KG1 (cell line): ENCODE measurements around the gene EDN2.

Source experiments
- DNase-seq: peaks from one replicate; lab custom pipeline; 2025; lab: John Stamatoyannopoulos, UW

EDN2 gene

DNA sequence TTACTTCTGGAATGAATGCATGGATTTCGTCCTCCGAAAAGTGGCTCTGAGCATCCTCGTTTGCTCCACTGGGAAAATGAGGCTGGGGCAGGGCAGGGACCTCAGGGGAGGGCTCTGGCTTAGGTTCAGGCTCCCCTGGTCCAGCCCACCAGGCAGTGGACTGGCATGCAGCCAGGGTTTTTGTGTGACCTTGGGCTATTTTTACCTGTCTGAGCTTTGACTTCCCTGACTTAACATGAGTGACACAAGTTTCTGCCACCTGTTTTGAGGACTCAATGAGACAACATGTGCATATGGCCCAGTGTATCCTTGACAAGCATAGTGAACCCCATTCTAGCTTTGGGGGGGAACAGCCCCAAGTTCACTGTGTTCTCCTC is 32.6 kb upstream of the EDN2 start:
- DNase-seq = no peak

GRCh38 chr1:41516168-41517061 is 31.9 kb upstream of the EDN2 start:
- DNase-seq = peak; percentile 49

GRCh38 chr1:41515778-41516167 is 31.3 kb upstream of the EDN2 start:
- DNase-seq = no peak

- DNase-seq = no peak
These were observed 30.7 kb upstream of the EDN2 start for GRCh38 chr1:41515131-41515678.

DNA sequence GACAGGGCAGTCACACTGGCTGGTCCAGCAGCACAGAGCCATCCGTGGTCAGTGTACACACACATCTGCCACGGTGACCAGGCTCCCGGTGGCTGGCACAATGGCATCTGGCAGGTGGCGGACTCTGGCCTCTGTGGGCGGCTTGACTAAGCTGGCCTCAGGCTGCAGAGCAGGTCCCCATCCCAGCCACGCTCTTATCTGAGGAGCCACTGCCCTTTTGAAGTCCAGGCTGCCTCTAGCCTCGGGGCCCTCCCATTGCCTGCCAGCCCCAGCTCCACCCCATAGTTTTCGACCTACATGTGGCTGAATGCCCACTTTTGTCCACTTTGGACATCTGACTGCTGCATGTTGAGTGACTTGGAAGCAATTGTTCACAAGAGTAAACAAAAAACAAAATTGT is 29.9 kb upstream of the EDN2 start:
- no peak for DNase-seq

- DNase-seq = no peak
These were observed 28.9 kb upstream of the EDN2 start for GRCh38 chr1:41513383-41513735.

DNA sequence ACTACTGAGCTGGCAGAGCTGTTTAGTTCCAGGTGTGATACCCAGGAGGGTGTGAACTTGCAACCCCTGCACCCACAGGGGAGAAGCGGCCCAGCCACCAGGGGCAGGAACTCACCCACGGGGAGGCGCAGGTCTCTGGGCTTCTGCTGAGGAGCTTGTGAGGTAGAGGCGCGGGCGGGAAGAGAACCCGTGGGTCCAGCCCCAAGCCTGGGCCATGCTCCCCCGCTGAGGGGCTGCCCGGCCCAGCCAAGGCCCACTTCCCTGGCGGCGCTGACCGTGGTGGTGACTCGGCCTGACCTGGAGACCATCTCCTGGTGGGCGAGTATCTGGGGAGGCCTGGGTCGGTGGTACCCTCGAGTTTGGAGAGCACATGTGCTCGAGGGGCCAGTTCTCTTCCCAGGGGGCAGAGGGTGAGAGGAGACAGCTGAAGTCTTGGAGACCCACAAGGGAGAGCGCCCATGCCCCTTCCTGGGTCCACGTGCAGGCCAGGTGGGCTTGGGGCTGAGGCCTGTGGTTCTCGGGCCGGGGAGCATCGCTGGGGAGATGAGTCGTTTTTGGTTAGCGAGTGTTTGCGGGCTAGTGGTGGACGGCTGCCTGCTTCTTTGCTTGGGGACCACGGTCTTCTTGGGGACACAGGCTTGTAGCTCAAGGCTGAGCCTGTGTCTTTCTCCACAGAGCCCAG is 28.4 kb upstream of the EDN2 start:
- no peak for DNase-seq

DNA sequence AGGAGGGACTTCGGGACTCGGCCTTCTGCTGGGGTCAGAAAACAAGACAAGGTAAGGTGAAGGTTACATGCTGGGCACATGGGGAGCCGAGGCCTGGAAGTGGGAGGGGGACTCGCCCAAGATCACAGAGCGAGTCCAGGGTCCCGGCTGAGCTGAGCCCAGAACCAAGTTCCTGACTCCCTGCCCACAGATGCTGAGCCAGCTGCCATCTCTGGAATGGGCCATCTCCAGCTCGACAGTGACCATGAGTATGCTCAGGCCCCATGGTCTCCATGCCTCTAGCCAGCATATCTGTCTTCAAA is 26.7 kb upstream of the EDN2 start:
- no peak for DNase-seq

DNA sequence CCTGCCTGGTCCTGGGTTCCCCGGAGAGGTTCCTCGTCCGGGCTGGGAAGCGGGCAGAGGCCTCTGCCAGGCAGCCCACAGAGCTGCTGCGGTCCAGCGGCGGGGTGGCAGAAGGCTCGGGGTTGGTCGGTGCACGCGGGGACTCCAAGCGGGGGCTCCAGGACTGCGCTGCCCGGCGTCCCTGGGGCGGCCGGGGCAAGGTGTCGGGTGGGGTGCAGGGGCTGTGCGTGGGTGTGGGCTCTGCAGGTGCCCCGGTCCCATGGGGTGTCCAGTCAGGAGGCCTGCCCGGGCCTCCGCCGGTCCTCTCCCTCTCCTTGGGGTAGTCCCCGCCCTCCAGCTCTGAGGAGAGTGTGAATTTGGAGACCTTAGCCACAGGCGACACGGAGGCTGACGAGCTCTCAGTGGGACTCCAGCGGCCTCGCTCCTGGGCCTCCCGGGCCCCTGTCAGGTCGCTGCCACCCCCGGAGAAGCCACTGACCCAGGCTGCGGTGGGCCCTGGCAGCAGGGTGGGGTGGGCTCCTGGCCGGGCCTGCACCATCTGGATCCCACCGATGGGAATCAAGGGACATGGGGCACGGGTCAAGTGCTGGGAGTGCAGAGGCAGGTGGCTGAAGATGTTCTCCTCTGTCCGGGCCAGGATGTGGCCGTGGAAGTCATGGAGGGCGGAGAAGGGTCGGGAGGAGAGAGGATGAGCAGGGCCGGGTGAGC is 26.2 kb upstream of the EDN2 start:
- no peak for DNase-seq

DNA sequence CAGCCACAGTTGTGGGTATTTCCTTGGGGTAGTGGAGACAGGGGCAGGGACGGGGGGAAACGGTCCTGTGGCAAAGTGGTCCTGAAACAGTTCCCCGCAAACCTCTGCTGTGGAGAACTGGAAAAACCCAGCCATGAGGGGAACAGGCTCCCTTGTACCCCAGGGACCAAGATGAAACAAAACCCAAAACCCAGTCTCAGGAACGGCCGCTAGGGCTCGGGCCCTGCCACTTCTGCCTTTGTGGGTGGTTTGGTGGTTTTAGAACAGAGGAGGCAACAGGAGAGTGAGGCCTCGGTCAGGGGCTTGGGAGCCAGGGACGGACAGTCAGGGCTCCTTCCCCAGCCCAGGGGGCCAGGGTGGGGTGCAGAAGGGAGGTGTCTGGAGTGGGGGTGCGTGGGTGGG is 24.8 kb upstream of the EDN2 start:
- no peak for DNase-seq

- no peak for DNase-seq
These were observed 23.8 kb upstream of the EDN2 start for GRCh38 chr1:41508290-41508689.

GRCh38 chr1:41507836-41508235 is 23.4 kb upstream of the EDN2 start:
- no peak for DNase-seq

DNA sequence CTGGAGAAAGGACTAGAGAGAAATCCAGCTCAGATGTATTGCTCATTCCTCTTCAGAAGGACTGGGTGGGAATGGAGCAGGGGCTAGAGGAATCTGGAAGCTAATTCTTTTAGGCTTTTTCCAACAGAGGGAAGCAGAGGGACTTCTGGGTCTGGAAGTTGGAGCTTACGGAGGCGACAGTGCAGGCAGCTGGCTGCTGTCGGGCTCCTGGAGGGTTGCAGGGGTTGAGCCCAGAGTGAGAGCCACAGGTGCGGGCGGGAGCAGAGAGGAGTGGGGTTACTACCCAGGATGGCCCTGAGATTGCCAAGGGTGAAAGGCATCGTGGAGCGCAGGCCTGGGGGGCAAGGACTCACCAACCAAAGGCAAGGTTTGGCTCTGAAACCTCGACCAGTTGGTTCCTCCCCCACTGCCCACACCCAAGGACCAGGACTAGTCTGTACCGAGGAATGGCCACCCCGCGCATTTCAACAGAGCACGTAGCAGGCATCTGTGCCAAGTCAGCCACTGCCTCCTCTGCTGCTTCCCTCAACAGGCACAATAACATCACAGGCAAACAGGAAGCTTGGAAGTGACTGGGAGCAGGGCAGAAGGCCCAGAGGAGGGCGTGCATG is 22.7 kb upstream of the EDN2 start:
- DNase-seq = no peak

DNA sequence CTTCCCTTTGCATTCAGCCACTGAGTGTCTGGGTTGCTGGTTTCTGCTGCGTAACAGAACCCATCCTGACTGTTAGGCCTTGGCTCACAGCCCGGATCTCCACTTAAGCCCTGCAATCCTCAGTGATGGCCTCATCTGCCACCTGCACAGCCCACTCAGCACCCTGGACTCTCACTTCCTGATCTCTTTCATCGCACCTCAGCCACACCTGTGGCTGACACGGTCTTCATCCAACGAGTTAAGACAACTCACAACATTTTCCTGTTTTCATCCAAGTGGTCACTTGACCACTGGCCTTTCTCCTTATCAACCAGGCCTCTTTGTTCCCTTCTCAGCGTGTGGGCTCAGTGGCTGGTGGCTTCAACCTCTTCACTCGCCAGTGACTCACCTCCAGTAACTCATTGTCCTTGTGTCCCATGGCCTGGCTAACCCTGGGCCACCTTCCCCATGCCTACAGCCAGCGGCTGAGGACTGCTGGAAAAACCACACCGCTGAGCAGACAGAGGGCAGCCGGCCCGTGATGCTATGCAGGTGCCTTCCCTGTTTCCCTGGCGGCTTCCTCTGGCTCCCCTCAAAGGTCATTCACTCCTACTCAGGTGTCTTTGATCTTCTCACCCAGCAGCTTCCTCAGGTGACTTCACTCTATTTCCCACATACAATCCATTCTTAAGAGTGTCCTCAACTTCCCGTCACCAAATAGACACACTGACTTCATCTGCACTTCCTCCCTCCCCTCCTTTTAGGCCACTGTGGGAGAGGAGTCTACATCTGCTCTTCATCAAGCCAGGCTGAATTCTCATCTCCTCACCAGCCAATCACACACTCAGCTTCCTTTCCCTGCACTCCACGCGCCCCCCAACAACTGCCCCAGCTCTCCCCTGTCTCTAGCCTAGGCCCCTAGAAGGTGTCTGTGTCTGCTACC is 19.9 kb upstream of the EDN2 start:
- DNase-seq = no peak

- no peak for DNase-seq
These were observed 19.1 kb upstream of the EDN2 start for GRCh38 chr1:41503538-41504113.

GRCh38 chr1:41502912-41503311 is 18.4 kb upstream of the EDN2 start:
- DNase-seq = no peak

DNA sequence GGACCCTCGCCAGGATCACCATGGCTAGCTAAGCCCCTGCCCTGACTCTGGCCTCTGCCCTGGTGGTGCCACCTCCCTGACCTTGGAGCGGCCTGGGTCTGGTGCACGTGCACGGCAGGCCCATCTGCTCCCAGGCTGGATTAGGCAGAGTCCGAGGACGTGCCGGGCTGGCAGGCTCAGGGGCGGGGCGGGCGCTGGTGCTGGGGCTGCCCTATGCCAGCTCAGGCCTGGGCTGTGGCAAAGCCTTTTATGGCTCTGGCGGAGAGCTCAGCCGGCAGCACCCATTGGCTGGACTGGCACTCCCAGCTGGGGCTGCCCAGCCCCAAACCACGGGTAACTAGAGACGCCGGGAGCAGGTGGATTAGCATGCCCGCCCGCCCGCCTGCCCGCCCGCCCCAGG is 17.1 kb upstream of the EDN2 start:
- DNase-seq = no peak

DNA sequence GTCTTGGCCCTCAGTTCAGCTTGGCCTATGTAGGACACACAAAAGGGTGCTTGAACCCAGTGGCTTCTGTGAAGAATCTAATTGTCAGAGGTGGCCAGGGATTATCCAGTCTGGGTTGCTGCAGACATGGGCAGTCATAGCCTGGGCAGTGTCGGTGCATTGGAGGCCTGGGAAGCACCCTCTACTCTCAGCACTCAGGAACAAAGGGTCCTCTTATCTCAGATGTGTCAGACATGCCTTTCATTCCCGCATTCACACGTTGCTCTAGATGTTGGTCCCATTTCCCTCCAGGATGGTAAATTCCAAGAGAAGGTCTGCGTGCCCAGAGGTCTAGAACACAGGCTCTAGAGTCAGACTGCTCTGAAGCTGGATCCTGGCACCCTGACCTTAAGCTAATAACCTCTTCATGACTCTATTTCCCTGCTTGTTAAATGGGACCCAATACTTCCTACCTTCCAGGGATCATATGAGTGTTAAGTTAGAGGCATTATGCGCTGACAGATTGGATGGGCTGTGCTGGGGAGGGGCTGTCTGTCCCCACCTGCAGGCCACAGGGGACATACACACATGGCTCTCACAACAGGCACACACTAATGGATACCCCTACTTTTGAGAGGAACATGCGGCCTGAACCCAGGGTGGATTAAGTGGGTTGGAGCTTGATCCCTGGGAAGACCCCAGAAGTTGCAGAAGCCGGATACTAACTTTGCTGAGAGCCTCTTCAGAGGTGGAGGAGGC is 16.5 kb upstream of the EDN2 start:
- no peak for DNase-seq

GRCh38 chr1:41500378-41500777 is 15.9 kb upstream of the EDN2 start:
- no peak for DNase-seq

- no peak for DNase-seq
These were observed 15.1 kb upstream of the EDN2 start for GRCh38 chr1:41499591-41499990.
